GM21381 (cell line): Measurements from ENCODE around the gene PTPRF.

ENCODE experiments used
- ATAC-seq: cut with Tn5 transposase; IDR thresholded peaks from one replicate; pipeline ENCODE4 v1.9.1; 2021; ENCODE audit warnings: mild to moderate bottlenecking, moderate library complexity; ENCODE audit not compliant: unreplicated experiment

PTPRF gene

DNA sequence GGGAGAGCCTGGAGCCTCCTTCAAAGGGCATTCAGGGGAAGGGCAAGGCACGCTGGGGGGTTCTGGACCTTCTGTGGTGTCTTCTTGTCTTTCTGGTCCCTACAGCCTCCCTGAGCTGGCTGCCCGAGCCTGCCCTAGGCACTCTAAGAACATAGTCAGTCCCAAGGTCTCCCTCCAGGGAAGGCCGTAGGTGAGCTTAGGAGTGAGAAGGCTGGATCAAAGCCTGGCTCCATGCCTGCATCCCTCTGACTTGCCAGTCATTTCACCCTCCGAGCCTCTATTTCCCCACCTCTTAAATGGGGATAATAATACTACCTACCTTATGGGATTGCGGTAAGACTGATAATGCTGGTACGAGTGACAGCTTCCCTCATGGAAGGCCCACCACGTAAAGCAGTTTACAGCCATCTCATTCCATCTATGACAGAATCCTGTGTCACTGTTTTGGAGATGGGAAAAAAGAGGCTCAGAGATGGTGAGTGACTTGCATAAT is 20.8 kb downstream of the PTPRF start:
- ATAC-seq = no peak

DNA sequence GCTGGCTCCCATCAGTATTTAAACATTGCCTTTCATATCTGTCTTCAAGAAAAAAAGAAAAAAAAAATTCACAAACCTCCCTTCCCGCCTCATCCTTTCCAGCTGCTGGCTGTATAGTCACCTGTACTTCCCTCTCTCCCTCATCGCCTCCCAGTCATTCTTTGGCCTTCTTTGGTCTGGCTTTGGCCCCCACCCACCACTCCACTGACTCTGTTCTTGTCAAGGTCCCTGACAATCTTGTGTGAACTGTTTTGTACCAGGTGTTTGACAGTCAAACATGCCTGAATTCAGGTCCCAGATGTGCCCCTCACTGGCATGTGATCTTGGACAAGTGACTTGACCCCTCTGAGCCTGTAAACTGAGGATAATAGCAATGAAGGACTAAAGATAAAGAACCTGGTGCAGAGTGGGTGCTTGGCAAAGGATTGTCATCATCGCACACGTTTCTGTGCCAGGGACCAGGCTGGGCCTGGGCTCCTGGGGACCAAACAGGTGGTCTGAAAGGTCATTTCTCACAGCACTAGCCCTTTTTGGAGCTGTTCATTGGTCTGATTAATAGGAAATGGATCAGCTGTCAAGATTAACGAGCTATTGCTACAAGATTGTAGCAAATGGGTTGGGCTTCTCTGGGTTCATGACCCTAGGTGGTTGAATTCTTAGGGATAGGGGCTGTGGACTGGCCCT is 21.5 kb downstream of the PTPRF start:
- ATAC-seq = no peak

DNA sequence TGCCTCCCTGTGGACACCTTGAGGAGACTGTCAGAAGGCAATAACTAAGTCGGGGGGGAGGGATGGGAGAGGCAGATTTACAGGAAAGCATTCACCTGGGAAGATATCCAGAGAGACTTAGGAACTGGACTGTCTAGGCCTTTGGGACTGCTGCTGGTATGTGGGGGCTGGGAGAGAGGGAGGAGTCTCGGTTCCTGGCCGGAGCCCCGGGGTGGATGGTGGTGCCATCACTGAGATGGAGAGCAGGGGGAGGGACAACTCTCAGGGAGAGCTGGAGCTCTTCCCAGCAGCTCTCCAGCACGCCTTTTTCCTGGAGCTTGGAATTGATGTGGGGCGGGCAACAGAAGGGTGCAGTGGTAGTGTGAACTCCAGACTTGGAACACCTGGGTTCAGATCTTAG is 22.1 kb downstream of the PTPRF start:
- ATAC-seq = no peak

DNA sequence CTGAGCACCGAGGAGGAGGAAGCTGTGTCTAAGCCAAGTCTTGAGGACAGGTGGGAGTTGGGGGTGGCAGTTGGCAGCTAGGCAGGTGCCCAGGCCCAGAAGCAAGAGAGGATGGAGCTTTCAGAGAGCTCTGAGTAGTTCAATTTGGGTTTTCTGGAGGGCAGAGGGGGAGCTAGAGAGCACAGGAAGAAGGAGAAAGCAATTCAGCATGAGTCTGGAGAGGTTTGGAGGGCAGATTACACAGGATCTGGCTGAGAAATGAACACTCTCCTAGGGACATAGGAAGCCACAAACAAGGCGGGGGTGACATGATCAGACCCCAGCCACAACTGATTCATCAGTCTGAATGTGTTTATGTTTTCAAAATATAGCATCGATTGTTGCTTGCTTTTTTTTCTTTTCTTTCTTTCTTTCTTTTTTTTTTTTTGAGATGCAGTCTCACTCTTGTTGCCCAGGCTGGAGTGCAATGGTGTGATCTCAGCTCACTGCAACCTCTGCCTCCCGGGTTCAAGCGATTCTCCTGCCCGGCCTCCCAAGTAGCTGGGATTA is 23.8 kb downstream of the PTPRF start:
- ATAC-seq = no peak

DNA sequence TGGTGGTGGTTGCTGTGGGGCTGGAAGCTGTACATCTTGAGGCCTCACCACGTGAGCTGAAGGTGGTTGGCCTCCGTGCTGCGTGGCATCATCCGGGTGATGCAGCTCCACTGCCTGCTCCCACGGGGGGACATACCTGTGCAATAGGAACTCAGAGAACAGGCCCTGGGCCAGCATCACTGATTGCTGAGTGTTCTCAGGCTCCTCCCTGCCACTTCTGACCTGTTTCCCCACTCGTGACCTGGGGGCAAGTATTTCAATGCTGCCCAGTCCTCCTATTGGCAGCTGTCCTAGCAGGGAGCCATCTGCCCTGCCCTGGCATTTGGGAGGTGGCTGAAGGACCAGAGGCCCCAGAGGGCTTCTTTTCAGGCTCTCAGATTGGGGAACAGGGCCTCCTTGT is 26.1 kb downstream of the PTPRF start:
- no peak for ATAC-seq

GRCh38 chr1:43557744-43558245 is 27.1 kb downstream of the PTPRF start:
- no peak for ATAC-seq

- no peak for ATAC-seq
Measured at GRCh38 chr1:43558346-43558841, 27.7 kb downstream of the PTPRF start.

DNA sequence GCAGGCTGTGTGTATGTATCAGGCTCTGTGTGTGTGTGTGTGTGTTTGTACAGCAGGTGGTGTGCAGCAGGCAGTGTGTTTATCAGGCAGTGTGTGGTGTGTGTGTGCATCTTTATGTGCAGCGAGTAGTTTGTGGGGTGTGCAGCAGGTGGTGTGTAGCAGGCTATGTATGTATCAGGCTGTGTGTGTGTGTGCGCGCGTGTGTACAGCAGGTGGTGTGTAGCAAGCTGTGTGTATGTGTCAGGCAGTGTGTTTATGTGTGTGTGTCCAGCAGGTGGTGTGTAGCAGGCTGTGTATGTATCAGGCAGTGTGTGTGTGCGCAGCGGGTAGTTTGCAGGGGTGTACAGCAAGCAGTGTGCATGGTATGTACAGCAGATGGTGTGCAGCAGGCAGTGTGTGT is 29.0 kb downstream of the PTPRF start:
- ATAC-seq = no peak

DNA sequence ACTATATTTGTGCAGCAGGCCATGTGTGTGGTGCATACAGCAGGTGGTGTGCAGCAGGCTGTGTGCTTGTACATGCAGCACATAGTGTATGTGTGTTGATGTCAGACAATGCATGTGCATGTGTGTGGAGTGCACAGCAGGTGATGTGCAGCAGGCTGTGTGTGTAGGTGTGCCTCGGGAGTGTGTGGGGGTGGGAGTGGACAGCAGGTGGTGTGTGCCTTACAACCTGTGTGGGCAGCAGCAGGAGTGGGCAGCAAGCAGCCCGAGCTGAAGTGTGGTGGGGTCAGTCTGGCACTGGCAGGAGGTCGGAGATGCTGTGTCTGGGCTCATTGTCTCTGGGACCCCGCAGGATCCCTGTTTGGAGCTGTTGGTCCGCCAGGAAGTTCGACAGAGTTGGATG is 29.6 kb downstream of the PTPRF start:
- no peak for ATAC-seq

GRCh38 chr1:43563876-43564539 is 33.3 kb downstream of the PTPRF start:
- no peak for ATAC-seq

- ATAC-seq = no peak
Measured at GRCh38 chr1:43564551-43565348, 34.1 kb downstream of the PTPRF start.

DNA sequence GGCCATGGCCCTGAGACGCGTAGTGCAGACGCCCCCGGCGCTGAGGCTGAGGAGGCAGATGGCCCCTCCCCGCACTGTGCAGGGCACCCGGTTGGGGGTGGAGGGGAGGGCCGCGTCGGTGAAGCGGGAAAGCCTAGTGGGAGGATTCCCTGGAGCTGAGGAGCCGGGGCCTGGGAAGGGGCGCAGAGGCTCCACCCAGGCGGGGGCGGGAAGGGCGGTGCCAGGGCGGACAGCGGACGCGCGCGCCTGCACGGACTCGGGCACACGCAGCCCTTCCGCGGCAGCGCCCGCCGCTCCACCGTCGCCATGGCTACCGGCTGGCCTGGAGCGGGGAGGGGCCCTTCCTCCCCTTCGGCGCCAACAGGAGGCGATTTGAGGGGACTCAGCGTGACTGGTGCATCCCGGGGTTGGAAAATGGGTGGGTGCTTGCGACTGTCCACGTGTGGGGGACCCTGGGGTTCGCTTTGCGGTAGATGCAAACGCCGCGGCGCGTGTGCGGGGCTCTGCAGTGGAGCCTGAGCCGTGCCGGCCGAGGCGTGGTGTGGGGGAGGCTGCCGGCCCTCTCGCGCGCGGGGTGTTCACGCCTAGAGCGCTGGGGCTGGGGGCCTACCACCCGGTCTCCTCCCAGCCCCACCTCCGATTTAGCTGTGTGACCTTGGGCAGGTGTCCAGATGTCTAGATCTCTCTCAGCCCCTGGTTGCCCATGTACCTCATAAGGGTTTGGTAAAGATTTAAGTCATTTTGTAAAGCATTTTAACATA is 35.1 kb downstream of the PTPRF start:
- ATAC-seq = no peak

DNA sequence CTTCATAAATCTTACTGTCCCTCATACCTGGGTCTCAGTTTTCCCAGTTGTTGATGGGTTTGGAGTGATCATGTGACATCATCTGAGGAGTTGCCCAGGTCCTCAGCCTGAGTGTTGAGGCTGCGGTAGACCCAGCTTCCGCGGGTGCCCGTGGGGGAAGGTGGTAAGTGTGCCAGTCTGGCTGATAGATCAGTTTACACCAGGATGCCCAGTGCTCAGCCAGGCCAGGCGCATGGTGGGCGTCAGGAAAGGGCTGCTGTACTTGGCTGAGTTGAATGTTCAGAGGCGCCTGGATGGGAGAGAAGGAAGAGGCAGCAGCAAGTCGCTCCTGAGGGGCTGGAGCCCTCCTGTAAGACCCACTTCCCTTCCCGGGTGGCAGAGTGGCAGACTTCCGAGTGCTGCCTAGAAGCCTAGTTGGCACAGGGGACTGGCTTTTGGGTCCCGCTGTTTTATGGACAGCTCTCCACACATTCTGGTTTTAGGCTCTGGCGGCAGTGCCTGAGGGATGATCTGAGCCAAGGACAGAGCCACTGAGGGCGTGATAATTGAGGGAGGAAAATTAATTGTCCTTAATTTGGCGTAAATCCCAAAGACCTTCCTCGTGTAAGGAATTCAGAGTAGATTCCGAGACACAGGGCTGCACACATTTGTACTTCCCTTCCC is 35.8 kb downstream of the PTPRF start:
- ATAC-seq = no peak

GRCh38 chr1:43569175-43569574 is 38.5 kb downstream of the PTPRF start:
- ATAC-seq = no peak

DNA sequence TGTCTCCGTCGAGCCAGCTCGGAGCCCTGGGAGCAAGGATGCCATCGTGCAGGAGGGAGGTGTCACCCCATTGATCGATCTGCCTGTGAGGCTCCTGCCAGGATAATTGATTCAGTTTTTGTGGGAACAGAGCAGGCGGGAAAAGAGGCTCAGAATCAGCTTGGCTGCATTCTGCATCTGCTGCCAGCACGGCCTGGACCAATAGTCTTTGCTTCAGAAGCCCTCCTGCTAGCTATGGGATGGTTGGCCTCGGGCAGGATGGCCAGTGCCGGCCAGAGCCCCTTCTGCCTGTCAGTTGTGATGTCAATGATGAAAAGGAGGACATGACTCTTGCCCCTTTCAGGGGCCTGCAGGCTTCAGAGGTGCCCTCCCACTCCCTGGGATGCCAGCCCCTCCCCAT is 39.6 kb downstream of the PTPRF start:
- ATAC-seq = no peak

- no peak for ATAC-seq
Measured at GRCh38 chr1:43570715-43571114, 40.0 kb downstream of the PTPRF start.

DNA sequence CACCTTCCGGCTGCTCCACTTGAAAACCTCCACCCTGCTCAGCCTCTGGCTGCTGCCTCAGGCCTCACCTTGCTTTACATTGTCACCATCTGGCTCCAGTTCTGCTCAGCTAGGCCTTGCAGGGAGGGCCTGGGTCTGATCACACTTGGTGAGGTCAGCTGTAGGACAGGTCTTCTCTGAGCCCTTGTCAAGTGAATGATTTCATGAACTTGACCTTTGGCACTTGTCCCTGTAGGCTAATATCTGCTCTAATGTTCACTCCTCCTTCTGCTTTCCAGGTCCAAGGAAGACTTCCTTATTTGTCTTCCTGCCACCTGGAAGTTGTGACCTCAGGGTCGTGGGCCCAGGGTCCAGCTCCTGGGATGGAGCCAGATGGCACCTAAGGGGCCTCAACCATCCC is 41.4 kb downstream of the PTPRF start:
- ATAC-seq = no peak

GRCh38 chr1:43572538-43572937 is 41.9 kb downstream of the PTPRF start:
- no peak for ATAC-seq

- no peak for ATAC-seq
Measured at GRCh38 chr1:43573066-43573800, 42.5 kb downstream of the PTPRF start.
